Ovary (tissue), 3 donors: ENCODE measurements around the gene GRK2.

Experiments
- EP300 ChIP-seq: sonication (generic); formaldehyde crosslinking; IDR thresholded peaks from one replicate; pipeline ENCODE4 v1.6.1; 2017; ENCODE audit warnings: antibody characterized with exemption
- POLR2A ChIP-seq: fragments of 450-650 bp; IDR thresholded peaks from one replicate; pipeline ENCODE4 v1.6.1; 2017; ENCODE audit warnings: antibody characterized with exemption, mild to moderate bottlenecking, moderate library complexity
- TF ChIP-seq, protein P1 (sequence below), 3 donors: fragments of 450-650 bp in 2 of 3; fragments of 200-600 bp in 1 of 3; IDR thresholded peaks; one replicate each; pipeline versions ENCODE4 v1.5.1 to v1.8.0; 2016 to 2022; ENCODE audit warnings: antibody characterized with exemption in 3 of 3, mild to moderate bottlenecking in 1 of 3
- donor health status: DM: no; HTN: no; CAD: no.

DNA sequence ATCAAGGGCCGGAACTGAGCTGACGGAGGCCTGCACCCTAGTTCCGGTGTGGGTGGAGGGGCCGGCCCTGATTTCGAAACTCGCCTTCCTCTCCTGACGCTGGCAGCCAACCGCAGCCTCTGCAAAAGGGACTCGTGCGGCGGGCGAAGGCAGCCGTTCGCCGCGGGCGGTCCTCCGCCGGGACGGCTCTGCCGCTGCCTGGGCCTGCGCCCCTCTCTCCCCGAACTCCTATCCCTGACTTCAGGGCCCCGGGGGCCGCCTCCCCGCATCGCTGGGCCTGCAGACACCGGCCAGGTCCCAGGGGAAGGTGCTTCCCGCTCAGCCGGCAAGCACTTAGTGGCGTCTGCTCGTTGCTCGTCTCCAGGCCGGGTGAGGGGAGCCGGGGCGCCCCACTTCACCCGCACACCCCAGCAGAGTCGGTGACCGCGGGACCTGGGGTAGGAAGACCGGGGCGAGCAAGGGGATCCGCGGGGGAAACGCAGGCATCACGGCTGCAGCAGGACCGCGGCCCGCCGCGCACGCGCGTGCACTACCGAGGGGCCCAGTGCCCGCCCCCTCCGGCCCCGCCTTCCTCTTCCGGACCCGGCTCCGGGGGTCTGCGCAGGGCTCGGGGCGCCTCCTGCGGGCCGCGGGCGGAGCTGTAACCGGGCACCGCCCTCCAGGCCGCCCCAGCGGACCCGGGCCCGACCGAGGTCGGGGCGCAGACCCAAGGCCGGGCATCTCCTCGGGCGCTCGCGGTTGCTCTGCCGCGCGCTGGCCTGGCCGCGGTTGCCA, 22.4 kb downstream of the GRK2 start:
- no peak for TF ChIP-seq EP300
- TF ChIP-seq, protein P1, sequence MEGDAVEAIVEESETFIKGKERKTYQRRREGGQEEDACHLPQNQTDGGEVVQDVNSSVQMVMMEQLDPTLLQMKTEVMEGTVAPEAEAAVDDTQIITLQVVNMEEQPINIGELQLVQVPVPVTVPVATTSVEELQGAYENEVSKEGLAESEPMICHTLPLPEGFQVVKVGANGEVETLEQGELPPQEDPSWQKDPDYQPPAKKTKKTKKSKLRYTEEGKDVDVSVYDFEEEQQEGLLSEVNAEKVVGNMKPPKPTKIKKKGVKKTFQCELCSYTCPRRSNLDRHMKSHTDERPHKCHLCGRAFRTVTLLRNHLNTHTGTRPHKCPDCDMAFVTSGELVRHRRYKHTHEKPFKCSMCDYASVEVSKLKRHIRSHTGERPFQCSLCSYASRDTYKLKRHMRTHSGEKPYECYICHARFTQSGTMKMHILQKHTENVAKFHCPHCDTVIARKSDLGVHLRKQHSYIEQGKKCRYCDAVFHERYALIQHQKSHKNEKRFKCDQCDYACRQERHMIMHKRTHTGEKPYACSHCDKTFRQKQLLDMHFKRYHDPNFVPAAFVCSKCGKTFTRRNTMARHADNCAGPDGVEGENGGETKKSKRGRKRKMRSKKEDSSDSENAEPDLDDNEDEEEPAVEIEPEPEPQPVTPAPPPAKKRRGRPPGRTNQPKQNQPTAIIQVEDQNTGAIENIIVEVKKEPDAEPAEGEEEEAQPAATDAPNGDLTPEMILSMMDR (IDR thresholded peaks at IDR 0.05), result peak in 2 of 3 donors; percentile 54 to 75
- peak; percentile 56 for TF ChIP-seq POLR2A
